Thyroid gland (tissue), 4 donors: Measurements from ENCODE around the gene DOCK9. TPM values are rescaled to one million over a fixed set of nuclear protein-coding genes. Genes with fewer than 3 reads are reported as not detected.

ENCODE experiments used
- DNase-seq, 2 donors: peaks; one replicate each; pipeline ENCODE4 v3.0.0-alpha.2; 2019
- H3K27ac ChIP-seq, 3 donors: fragments of 200-600 bp; sonication (generic); 1 replicate in 2 of 3; 2 replicates in 1 of 3; pipeline ENCODE4 v1.5.1; 2016 to 2019; ENCODE audit warnings: mild to moderate bottlenecking in 1 of 3, moderate library complexity in 1 of 3
- H3K27me3 ChIP-seq: fragments of 200-600 bp; sonication (generic); one replicate; pipeline ENCODE4 v1.5.1; 2019
- H3K36me3 ChIP-seq, 2 donors: fragments of 200-600 bp; sonication (generic); one replicate each; pipeline ENCODE4 v1.5.1; 2016 to 2019
- H3K4me1 ChIP-seq, 2 donors: fragments of 200-600 bp; sonication (generic); one replicate each; pipeline ENCODE4 v1.5.1; 2017 to 2019
- H3K4me3 ChIP-seq, 3 donors: fragments of 200-600 bp; sonication (generic); replicated peaks in 1 of 3; 1 replicate in 2 of 3; 2 replicates in 1 of 3; pipeline ENCODE4 v1.5.1; 2016; ENCODE audit warnings: mild to moderate bottlenecking in 1 of 3
- H3K9me3 ChIP-seq: fragments of 200-600 bp; sonication (generic); one replicate; pipeline ENCODE4 v1.5.1; 2017
- CTCF ChIP-seq, 6 experiments: fragments of 200-600 bp in 3 of 6; fragments of 450-650 bp in 3 of 6; sonication (generic) in 3 of 6; IDR thresholded peaks; one replicate each; pipeline ENCODE4 v1.5.1; 2016 to 2019; ENCODE audit warnings: antibody characterized with exemption in 6 of 6, mild to moderate bottlenecking in 2 of 6, inconsistent platforms in 1 of 6, moderate library complexity in 1 of 6
- POLR2A ChIP-seq, 2 donors: fragments of 450-650 bp; IDR thresholded peaks; one replicate each; pipeline ENCODE4 v1.6.1; 2017; ENCODE audit warnings: antibody characterized with exemption in 2 of 2, mild to moderate bottlenecking in 2 of 2, moderate library complexity in 1 of 2
- WGBS, 2 donors: methylation state at CpG; one replicate each; pipeline ENCODE4 v1.1.5; 2017; 5-methylcytosine and 5-hydroxymethylcytosine counted together
- intact Hi-C: fragments of 100-400 bp; cut with DNase I; formaldehyde crosslinking; loops from one replicate; pipeline ENCODE4 v1.15.1; 2023
- total RNA-seq, 4 donors: library from RNA; depleted of rRNA; stranded (reverse); fragments of >200 nt; gene quantifications; one replicate each; pipeline ENCODE4 v1.2.3, GENCODE V29; 2016

Gene DOCK9
- total RNA-seq, 4 donors from 2014 or later = 126 to 240 (median 160) TPM

- TF ChIP-seq CTCF (IDR thresholded peaks at IDR 0.05) (no peak), POLR2A (IDR thresholded peaks at IDR 0.05) (no peak)
- 83 to 95% methylated on average over 7 of the region's 7 CpGs for WGBS, 2 donors
- intact Hi-C loops = no loop called here
Measured at GRCh38 chr13:98769736-98770135, 208.1 kb downstream of the DOCK9 start.

GRCh38 chr13:98768522-98768921, 209.3 kb downstream of the DOCK9 start:
- TF ChIP-seq CTCF (IDR thresholded peaks at IDR 0.05) = no peak
- no peak for TF ChIP-seq POLR2A (IDR thresholded peaks at IDR 0.05)
- no peaks in the 10 kb centered on the region for H3K4me1 ChIP-seq
- 88 to 92% methylated on average over 4 of the region's 4 CpGs for WGBS, 2 donors
- no peaks in the 10 kb centered on the region for H3K36me3 ChIP-seq
- intact Hi-C loops = no loop called here
- H3K9me3 ChIP-seq = no peaks in the 10 kb centered on the region
- H3K4me3 ChIP-seq = no peak overlapping the region
- H3K27me3 ChIP-seq = no peaks in the 10 kb centered on the region
- no peak for DNase-seq
- H3K27ac ChIP-seq = no peak overlapping the region

More at GRCh38 chr13:98769736-98770135, 208.1 kb downstream of the DOCK9 start:
- DNase-seq = no peak
- no peak overlapping the region for H3K27ac ChIP-seq
- H3K36me3 ChIP-seq = no peaks in the 10 kb centered on the region
- no peaks in the 10 kb centered on the region for H3K27me3 ChIP-seq
- no peaks in the 10 kb centered on the region for H3K9me3 ChIP-seq
- H3K4me3 ChIP-seq = no peak overlapping the region
- H3K4me1 ChIP-seq = no peaks in the 10 kb centered on the region

GRCh38 chr13:98766697-98767096, 211.2 kb downstream of the DOCK9 start:
- Histone ChIP-seq H3K4me1 (no peaks in the 10 kb centered on the region), H3K27ac (no peak overlapping the region), H3K9me3 (no peaks in the 10 kb centered on the region), H3K27me3 (no peaks in the 10 kb centered on the region), H3K4me3 (no peak overlapping the region), H3K36me3 (no peaks in the 10 kb centered on the region)
- 41 to 73% methylated on average over 11 of the region's 11 CpGs for WGBS, 2 donors
- no peak for TF ChIP-seq POLR2A (IDR thresholded peaks at IDR 0.05)
- no peak for TF ChIP-seq CTCF (IDR thresholded peaks at IDR 0.05)
- intact Hi-C loops = no loop called here
- DNase-seq = no peak

GRCh38 chr13:98765996-98766519, 211.8 kb downstream of the DOCK9 start:
- Histone ChIP-seq H3K27me3 (no peaks in the 10 kb centered on the region), H3K9me3 (no peaks in the 10 kb centered on the region), H3K27ac (no peak overlapping the region), H3K4me1 (no peaks in the 10 kb centered on the region), H3K4me3 (no peak overlapping the region), H3K36me3 (no peaks in the 10 kb centered on the region)
- intact Hi-C loops = no loop called here
- no peak for TF ChIP-seq CTCF (IDR thresholded peaks at IDR 0.05)
- TF ChIP-seq POLR2A (IDR thresholded peaks at IDR 0.05) = no peak
- WGBS, 2 donors = 89 to 90% methylated on average over 8 of the region's 8 CpGs
- no peak for DNase-seq

GRCh38 chr13:98761986-98762616, 215.8 kb downstream of the DOCK9 start:
- no peak overlapping the region for H3K4me3 ChIP-seq
- intact Hi-C loops = no loop called here
- no peak for DNase-seq
- H3K36me3 ChIP-seq = no peaks in the 10 kb centered on the region
- no peaks in the 10 kb centered on the region for H3K9me3 ChIP-seq
- 77 to 84% methylated on average over 13 to 15 of the region's 15 CpGs for WGBS, 2 donors
- no peaks in the 10 kb centered on the region for H3K27me3 ChIP-seq
- no peaks in the 10 kb centered on the region for H3K4me1 ChIP-seq
- TF ChIP-seq CTCF (IDR thresholded peaks at IDR 0.05) (no peak), POLR2A (IDR thresholded peaks at IDR 0.05) (no peak)
- no peak overlapping the region for H3K27ac ChIP-seq
